Amniotic stem cell (primary cell): ENCODE results near the gene SHB.
"Not testable (repeated sequence)": the region's sequence is repeated elsewhere in the genome, so short reads cannot be mapped to it uniquely, and the experiment has no call there.

Source experiments
- DNase-seq: peaks from one replicate; lab custom pipeline; 2025; lab: John Stamatoyannopoulos, UW

SHB gene

DNA sequence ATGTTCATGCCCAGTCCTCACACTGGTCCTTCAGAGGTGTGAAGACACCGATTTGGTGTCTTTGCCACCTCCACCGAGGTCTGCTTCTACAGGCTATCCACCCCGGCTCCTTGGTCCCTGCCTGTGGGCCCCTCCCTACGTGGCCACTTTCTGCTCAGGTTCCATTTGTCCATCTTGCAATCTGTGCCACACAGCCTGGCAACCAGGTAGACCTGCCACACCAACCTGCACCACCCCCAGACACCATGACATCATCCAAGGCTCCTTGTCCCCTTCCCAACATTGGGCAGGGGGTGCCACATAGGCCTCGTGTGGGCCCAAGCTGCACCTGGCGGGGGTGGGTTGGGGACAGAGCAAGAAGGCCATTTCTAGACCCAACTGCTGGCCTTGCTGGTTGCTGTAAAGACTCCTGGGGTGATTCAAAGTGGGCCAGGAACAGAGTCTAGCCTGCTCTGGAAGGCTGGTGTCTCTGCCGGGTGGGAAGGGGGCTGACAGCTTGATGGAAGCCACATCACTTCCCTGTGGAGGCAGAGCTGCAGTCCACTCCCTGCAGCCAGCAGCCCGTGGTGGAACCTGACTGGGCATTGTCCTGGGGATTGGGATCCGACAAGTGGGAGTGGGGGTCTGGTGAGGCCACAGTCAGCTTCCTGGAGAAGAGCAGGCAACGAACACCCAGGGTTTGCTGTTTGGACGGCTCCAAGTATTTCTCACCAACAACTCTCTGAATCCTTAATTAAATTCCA lies 99.3 kb downstream of the SHB start:
- DNase-seq = no peak

DNA sequence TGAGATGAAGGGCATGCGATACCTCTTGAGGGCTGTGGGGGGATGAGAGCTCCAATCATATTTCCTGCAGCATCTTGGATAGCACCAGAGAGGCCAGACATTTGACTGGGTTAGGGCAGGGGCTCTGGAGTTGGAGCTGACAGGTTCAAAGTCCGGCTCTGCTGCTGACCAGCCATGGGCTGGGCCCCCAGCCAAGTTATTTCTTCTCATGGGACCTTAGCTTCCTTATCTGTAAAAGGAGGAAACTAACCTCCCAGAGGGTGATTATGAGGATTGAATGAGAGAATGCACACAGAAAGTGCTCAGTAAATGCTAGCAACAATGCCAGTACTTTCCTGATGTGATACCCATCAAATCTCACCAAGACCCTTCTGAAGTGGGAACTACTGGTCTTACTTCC lies 99.9 kb downstream of the SHB start:
- no peak for DNase-seq

DNA sequence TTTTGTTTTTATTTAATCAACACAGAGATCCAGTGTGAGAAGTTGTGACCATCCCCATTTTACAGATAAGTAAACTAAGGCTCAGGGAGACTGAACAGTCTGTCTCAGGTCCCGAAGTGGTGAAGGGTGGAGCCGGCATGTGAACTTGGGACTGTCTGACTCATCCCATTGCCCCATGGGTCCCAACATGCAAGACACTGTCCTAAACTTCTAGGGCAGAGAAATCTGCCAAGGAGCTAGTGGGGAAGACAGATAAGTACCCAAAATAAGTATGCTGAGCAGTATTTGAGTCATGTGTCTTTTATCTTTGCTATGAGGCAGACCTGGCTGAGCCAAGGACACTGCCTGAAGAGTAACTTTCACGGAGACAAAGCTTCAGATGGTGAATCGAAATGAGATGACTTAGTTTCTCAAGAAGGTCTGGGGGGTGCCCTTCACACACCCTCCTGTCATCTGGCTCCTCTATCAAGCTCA lies 100.8 kb downstream of the SHB start:
- no peak for DNase-seq

DNA sequence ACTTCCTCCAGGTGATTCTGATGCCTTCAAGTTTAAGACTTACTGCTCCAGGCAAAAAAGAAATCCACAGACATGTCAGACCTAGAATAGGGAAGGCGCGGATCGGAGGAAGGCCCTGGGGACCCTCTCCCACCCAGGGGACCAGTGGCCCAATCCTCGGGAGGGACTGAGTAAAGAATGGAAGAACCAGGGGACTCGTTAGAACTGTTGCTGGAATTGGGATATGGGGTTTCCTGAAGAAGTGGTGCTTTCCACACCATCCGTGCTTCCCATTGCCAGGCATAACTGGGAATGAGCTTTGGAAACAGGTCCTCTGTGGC lies 101.3 kb downstream of the SHB start:
- DNase-seq = no peak

DNA sequence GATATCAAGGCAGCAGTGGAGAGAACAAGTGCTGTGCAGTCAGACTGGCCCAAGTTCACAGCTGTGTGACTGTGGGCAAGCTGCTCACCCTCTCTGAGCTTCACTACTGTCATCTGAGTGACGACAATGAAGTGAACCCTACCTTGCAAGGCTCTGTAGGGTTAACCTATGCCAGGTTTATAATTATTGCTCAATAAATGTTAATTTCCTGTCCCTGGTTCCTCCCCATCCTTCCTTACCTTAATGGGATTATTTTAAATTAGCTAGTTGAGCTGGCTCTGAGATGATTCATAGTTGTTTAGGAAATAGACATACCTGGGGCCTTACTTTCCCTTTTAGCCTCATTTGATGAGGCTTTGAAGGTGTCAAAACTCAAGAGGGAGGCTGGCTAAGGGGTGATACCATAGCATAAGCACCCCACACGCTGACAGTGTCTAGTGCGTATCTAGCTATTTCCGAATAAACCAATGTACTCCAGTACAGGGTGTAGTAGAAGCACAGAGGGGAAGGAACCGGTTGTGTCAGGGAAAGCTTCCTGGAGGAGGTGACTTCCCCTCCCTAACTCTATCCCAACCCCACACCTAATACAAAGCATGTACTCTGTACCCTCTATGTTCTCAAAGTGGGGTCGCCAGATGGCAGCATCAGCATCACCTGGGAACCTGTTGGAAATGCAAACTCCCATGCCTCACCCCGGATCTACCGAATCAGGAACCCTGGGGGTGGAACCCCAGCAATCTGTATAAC lies 101.8 kb downstream of the SHB start:
- no peak for DNase-seq

DNA sequence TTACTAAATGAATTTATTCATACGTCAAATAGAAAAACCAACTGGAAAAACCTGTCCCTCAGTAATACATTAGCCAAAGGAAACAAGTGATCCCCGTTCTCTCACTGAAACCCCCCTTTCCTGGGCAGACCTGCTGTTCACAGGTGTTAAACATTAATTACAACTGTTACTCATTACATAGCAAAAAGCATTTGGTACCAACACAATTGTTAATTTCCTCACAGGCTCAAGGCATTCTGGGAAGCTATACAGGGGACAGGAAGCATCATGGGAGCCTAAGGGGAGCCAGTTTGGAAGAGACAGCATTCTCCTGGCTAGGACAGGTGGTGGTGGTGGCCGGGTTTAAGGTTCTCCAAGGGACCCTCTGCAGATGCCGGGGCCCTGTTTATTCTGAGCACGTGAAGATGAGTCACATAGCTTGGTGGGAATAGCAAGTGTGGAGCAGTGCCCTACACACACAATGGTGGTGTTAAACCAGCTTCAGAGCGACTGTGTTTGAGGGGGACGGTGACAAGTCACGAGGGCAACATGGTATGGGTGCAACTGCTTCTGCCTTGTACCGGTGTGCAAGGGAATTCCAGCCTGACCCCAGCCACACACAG lies 102.5 kb downstream of the SHB start:
- no peak for DNase-seq

DNA sequence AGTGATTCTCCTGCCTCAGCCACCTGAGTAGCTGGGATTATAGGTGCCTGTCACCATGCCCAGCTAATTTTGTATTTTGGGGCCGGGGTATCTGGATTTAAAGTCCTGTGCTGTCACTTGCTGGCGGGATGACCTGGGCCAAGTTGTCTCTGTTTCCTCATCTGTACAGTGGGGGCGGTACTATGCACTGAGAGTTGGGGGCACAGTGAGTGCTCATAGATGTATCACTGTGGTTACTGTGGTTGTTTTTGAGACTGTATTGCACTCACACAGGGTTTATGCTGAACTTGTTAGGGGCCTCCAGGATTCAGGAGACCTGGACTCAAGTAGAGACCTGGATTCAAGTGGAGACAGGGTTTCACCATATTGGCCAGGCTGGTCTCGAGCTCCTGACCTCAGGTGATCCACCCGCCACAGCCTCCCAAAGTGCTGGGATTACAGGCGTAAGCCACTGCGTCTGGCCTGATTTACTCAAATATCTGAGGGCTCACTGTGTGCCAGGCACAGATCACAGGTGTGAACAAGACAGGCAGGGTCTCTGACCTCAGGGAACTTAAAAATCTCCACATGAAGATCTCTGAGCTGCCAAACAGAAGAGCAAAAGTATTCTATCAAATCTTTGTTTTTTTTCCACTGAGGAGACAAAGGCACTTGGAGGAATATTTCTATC lies 103.2 kb downstream of the SHB start:
- DNase-seq = not testable (repeated sequence)

DNA sequence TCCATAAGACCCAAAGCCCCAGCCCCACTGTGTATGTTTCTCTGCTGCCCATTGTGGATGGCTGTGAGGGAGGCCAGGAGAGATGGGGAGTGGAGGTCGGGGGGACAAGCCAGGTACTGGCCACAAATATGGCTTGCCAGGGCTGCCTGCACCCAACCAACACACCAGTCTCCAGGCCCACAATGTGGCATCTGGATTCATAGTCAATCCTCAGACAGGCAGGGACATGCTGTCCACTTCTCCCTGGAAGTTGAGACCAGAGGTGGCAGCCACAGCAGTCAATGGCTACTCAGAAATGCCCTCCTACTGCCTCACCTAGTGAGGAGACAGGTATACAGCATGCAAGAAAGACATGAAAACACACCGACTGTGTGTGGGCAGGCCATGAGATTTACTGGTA lies 103.9 kb downstream of the SHB start:
- DNase-seq = no peak

DNA sequence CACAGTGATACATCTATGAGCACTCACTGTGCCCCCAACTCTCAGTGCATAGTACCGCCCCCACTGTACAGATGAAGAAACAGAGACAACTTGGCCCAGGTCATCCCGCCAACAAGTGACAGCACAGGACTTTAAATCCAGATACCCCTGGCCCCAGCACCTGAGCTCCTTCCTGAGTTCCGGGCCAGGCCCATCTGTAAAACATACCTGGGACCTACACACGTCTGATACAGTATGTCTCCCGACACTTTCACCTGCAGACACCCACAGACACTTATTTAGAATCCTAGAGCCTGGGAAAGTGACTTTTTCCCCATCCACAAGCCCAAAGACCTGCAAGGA lies 104.3 kb downstream of the SHB start:
- no peak for DNase-seq

DNA sequence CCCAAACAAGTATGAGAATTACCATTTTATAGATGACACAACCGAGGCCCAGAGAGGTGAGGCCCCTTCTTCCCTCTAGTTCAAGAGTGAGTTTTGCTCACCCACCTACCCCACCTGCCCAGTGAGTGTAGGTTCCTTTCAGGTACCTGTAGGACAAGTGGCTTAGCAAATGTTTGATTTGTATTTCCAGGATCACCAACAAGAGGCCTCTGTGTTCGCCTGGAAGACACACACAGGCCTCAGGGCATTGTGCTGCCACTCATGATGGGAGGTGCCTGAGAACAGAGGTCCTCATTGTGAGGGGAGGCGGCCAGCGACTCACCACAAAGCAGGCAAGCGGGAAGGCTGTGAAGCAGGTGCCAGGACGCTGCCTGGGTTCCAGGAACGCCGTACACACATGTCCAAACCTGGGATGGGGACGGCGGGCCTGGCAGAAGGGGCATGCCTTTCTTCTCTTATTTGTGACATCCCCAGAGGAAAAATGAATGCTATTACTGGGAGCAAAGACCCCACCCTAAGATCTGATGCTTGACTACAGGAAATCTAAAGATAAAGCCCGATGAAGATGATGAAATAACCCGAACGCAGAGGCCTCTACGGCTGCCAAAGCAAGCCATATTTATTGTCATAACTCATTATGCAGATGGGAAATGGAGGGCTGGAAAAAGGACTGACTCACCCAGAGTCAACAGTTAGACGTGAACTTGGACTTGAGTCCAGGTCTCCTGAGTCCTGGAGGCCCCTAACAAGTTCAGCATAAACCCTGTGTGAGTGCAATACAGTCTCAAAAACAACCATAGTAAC lies 104.9 kb downstream of the SHB start:
- peak; percentile 74 for DNase-seq

DNA sequence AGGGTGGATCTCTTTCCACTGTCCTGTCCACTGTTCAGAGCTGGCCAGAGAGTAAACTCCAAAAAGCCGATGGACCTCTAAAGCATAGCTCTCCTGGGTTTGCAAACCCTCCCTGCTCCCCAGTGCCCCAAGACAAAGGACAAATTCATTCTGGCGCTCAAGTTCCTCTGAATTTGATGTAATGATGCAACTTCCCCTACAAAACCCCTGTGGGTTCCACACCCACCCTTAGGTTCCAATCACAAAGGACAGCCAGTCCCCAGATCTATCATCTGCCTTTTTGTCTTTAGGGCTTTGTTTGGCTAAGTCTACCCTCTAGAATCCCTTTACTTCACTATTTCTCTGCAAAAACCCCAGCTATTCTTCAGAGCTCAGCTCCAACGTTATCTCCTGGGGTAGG lies 107.7 kb downstream of the SHB start:
- no peak for DNase-seq

DNA sequence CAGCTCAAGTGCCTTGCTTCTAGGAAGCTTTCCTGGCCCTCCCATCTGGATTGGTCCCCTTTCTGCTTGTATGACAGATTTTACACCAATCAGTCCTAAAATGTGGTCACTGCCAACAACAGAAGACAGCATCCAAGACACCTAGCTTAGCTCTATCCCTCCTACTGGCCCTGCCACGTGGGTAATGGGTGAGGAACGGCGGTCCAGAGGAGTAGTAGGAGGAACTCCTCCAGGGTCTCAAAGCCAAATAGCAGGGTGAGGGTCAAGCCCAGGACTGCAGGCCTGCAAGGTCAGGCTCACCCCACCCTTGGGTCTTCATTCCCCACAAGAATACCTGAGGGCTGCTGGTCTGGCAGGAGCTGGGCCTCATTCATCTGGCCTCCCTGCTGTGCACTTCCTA lies 108.4 kb downstream of the SHB start:
- DNase-seq = no peak

DNA sequence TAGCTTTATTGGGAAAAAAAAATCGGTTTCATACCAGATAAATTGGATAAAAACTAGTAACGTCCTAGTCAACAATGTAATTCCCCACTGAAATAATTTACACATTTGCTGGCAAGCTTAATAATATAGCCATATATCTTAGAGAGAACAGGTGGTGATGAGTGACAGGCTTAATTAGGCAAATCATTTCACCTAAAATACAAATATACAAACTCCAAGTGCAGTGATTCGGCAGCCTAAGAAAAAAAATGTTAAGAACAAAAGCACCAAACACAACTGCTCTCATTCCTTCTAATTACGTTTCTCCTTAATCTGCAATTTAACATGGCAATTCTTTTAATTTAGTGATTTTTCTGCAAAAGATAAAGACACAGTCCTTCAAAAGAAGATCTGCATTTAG lies 109.1 kb downstream of the SHB start:
- DNase-seq = no peak

DNA sequence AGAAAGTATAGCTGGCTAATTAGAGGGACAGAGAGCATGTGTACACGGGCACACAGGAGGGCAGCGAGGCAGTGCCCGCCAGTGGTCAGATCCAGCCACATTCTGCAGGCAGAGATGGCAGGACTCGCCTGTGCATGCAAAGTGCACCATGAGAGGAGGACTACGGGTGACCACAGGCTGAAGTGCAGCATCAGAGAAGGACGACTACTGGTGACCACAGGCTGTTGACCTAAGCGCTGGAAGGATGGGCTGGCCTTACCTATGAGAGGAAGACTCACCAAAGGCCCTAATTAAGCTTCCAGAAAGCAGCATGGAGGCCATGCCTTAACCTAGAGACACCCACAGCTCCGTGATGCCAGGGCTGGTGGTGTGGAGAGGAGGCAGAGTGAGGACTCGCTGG lies 110.9 kb downstream of the SHB start:
- DNase-seq = no peak

DNA sequence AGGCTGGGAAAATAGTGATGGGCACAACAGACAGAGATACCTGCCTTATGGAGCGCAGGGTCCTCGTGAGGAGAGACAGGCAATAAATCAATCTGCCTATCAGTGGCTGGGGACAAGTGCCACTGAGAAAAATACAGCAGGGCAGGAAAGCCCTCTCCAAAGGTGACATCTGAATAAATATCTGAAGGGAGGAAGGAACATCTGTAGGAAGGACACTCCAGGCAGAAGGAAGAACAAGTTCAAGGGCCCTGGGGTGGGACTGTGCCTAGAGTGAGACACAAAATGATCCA lies 111.4 kb downstream of the SHB start:
- no peak for DNase-seq

DNA sequence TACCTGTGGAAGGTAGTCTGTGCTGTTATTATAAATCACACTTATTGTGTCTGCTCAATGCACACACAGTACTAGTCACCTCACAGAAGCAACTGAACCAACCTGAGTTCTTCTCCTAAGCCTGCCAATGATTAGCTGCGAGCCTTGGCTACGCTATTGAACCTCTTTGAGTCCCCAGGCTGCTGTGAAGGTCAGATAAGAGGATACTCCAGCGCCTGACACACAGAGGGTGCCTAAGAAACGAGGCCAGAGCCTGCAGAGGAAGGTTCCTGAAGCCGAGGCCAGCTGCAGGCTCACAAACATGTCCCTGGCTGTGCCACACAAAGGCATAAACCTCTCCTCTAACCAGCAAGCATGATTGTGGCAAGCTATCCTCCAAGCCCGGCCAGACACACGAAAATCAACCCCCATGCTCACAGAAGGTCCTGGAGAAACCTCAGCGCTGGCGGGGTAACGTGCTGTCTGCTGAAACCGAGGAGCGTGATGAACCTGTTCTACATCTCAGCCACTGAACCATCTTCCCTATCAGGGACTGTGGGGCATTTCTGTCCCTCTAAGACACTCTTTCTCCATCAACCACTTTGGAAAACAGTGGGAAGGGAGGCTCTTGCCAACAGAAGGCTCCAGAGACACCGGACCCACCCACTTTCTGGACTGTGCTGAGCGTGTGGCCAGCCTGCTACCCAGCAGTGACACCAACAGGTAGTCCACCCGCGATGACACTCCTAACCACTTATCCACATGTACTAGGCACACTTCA lies 111.9 kb downstream of the SHB start:
- no peak for DNase-seq

DNA sequence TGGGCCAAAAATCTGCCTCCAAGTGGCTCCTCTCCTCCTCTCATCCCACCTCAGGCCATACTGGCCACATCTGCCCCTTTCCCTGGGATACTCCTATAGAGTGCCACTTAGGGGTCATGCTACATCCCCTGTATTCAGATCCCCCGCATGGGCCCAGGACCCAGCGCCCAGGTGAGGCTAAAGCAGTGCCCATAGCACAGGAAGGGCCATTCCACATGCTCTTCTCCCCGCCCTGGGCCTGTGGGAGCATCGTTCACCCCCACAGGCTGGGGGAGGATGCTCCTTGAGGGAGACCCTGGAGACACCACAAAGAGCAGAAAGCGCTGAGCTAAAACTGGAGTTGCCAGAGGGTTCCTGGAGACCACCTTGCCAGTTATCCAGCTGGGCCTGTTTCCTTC lies 112.6 kb downstream of the SHB start:
- DNase-seq = no peak

DNA sequence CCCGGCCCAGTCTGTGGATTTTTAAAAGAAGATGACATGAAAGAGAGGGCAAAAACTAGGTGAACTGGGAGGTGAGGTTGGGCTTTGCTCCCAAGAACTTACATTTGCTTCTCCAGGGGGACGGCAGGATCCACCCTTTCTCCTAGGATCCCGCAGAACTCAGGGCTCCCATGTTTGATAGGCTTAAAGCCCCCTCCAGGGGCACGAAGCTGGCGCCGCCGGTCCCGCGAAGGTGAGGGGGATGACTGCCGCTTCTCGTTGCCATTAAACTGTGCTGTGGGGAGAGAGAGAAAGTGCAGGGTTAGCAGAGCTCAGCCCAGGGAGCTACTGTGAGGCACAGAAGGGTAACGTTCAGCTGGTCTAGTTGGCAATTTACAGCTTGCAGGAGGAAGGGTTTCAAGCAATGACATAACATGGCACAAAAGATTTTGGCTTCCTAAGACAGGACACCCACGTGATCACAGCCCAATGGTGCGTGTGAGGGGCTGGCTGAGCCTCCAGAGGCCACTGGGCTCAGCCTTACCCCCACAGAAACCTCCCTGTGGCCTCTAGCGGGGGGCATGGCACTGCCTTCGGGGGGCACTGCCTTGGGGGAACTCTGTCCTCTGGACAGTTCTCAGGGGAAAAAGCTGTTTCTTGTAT lies 113.1 kb downstream of the SHB start:
- no peak for DNase-seq

DNA sequence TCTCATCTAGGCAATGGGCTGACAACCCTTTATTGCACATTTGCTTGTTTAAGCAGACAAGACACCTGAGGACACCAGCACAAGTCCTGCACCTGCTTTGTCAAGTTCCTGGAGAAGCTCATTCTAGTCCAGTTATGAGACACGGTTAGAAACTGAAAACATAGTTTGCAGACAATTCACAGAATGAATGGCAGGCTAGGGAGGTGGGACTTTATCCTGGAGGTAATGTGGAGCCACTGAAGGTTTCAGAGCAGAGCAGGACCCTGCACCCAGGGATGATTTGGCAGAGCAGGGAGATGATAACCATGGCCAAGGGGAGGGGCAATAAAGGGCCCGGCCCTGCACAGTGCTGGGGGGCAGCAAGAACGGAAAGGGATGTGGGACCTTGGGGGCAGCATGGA lies 114.4 kb downstream of the SHB start:
- DNase-seq = no peak

DNA sequence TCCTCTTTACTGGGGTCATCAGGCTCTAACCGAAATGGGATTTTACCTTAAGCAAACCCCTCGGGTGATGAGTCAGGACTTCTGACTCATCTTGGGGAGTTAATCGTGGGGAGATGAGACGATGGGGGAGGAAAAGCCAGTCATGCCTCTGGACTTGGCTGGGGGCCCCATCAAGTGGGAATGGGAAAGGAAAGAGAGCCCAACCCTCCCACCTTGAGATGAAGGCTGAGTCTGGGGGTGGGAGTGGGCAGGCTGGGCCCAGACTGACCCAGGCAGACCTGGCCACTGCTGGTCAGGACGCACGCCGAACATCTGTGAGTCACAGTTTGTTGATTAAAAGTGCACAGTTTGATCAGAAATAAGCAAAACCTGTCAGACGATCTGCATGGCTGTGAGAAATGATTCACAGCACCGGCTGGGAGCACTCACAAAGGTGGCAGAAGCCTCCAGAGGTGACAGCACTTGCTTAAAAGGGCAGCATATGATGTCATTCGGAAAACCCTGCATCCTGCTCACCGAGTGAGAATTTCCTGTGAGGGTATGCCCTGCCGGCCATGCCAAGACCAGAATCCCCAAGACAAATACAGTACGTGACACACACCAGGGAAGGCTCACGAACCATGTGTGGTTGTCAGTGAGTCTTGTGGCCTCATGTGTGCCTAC lies 115.1 kb downstream of the SHB start:
- peak; percentile 92 for DNase-seq
